Left hindlimb (tissue), 1 donor: ENCODE results near the gene ABHD1.
"Not testable (repeated sequence)": the region's sequence is repeated elsewhere in the genome, so short reads cannot be mapped to it uniquely, and the experiment has no call there.

ENCODE experiments used
- DNase-seq: peaks from one replicate; pipeline ENCODE4 v3.0.0-alpha.2; 2018

The ABHD1 gene

GRCh38 chr2:27174638-27175037 is 51.0 kb downstream of the ABHD1 start:
- no peak for DNase-seq

GRCh38 chr2:27175330-27175729 is 51.7 kb downstream of the ABHD1 start:
- no peak for DNase-seq

GRCh38 chr2:27175781-27176180 is 52.2 kb downstream of the ABHD1 start:
- not testable (repeated sequence) for DNase-seq

GRCh38 chr2:27177441-27178351 is 54.1 kb downstream of the ABHD1 start:
- DNase-seq = no peak

- no peak for DNase-seq
These were observed 54.9 kb downstream of the ABHD1 start for GRCh38 chr2:27178469-27178868.

DNA sequence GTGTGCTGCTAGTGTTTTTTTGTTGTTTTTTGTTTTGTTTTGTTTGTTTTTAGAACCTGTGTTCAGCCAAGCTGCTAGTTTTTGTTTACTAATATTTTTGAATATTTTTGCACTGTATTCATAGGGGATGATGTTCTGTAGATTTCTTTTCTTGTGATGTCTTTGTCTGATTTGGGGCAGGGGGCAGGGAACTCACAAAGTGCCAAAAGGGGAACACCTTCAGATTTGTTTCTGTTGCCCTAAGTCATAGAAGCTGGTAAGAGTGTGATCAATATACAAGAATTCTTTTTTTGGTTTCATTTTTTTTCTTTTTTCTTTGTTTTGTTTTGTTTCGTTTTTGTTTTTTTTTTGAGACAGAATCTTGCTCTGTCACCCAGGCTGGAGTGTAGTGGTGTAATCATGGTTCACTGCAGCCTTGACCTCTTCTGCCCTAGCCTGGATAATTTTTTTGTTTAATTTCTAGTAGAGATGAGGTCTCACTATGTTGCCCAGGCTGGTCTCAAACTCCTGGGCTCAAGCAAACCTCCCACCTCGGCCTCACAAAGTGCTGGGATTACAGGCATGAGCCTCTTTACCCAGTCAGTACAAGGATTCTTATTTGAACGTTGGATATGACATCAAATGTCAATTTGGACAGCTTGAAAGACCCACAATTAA is 55.9 kb downstream of the ABHD1 start:
- no peak for DNase-seq
